Tibial artery (tissue), 4 donors: ENCODE results near the gene NPC1.

Experiments
- DNase-seq, 2 donors: peaks; one replicate each; pipeline ENCODE4 v3.0.0-alpha.2; 2019
- H3K27ac ChIP-seq, 2 donors: fragments of 200-600 bp; sonication (generic) in 1 of 2; 1 replicate in 1 of 2; 2 replicates in 1 of 2; pipeline ENCODE4 v1.5.1; 2018 to 2019; ENCODE audit warnings: mild to moderate bottlenecking in 1 of 2
- H3K27me3 ChIP-seq, 2 donors: fragments of 200-600 bp; sonication (generic) in 1 of 2; one replicate each; pipeline versions ENCODE4 v1.5.1 to v1.6.0; 2016 to 2019
- H3K36me3 ChIP-seq, 3 donors: fragments of 200-600 bp; sonication (generic) in 2 of 3; one replicate each; pipeline ENCODE4 v1.5.1; 2016 to 2019; ENCODE audit warnings: mild to moderate bottlenecking in 2 of 3
- H3K4me1 ChIP-seq, 4 donors: fragments of 200-600 bp; sonication (generic) in 2 of 4; 1 replicate in 3 of 4; 2 replicates in 1 of 4; pipeline ENCODE4 v1.5.1; 2016 to 2019
- H3K4me3 ChIP-seq, 2 donors: fragments of 200-600 bp; sonication (generic) in 1 of 2; 1 replicate in 1 of 2; 2 replicates in 1 of 2; pipeline ENCODE4 v1.5.1; 2018 to 2019; ENCODE audit warnings: mild to moderate bottlenecking in 2 of 2
- H3K9me3 ChIP-seq, 3 donors: fragments of 200-600 bp; sonication (generic) in 1 of 3; one replicate each; pipeline ENCODE4 v1.5.1; 2016 to 2019
- CTCF ChIP-seq, 2 experiments: fragments of 200-600 bp in 1 of 2; fragments of 450-650 bp in 1 of 2; IDR thresholded peaks; one replicate each; pipeline ENCODE4 v1.5.1; 2017 to 2019; ENCODE audit warnings: antibody characterized with exemption in 2 of 2, mild to moderate bottlenecking in 1 of 2, moderate library complexity in 1 of 2
- intact Hi-C: fragments of 100-400 bp; cut with DNase I; formaldehyde crosslinking; loops from one replicate; pipeline ENCODE4 v1.15.0; 2023; ENCODE audit warnings: low total_unique reads

NPC1 gene

GRCh38 chr18:23631746-23632145 is 45.4 kb upstream of the NPC1 start:
- intact Hi-C loops: no loop called here
- Histone ChIP-seq H3K9me3 (no peaks in the 10 kb centered on the region), H3K4me3 (no peak overlapping the region), H3K4me1 (peaks cover 0 to 13% (median 0%) of the 10 kb centered on the region in 4 donors), H3K36me3 (no peaks in the 10 kb centered on the region), H3K27ac (no peak overlapping the region), H3K27me3 (no peaks in the 10 kb centered on the region)
- no peak for TF ChIP-seq CTCF (IDR thresholded peaks at IDR 0.05)
- no peak for DNase-seq

GRCh38 chr18:23631312-23631711 is 45.0 kb upstream of the NPC1 start:
- intact Hi-C loops: no loop called here
- Histone ChIP-seq H3K4me1 (peaks cover 0 to 14% (median 0%) of the 10 kb centered on the region in 4 donors), H3K9me3 (no peaks in the 10 kb centered on the region), H3K4me3 (no peak overlapping the region), H3K36me3 (no peaks in the 10 kb centered on the region), H3K27me3 (no peaks in the 10 kb centered on the region), H3K27ac (no peak overlapping the region)
- DNase-seq: no peak
- no peak for TF ChIP-seq CTCF (IDR thresholded peaks at IDR 0.05)

GRCh38 chr18:23629444-23629946 is 43.2 kb upstream of the NPC1 start:
- Histone ChIP-seq H3K36me3 (no peaks in the 10 kb centered on the region), H3K9me3 (no peaks in the 10 kb centered on the region), H3K4me1 (peaks cover 0 to 14% (median 0%) of the 10 kb centered on the region in 4 donors), H3K4me3 (no peak overlapping the region), H3K27ac (no peak overlapping the region), H3K27me3 (no peaks in the 10 kb centered on the region)
- intact Hi-C loops: loop anchor here (10.0 kb wide), 2 partner anchors 55 to 295 kb away; partner anchors contain the start of gene LAMA3
- DNase-seq: no peak
- no peak for TF ChIP-seq CTCF (IDR thresholded peaks at IDR 0.05)

GRCh38 chr18:23627970-23628369 is 41.7 kb upstream of the NPC1 start:
- intact Hi-C loops: loop anchor here (10.0 kb wide), 2 partner anchors 57 to 297 kb away; partner anchors contain the start of gene LAMA3
- Histone ChIP-seq H3K27me3 (no peaks in the 10 kb centered on the region), H3K27ac (no peak overlapping the region), H3K4me3 (no peak overlapping the region), H3K36me3 (no peaks in the 10 kb centered on the region), H3K9me3 (no peaks in the 10 kb centered on the region), H3K4me1 (peaks cover 0 to 14% (median 0%) of the 10 kb centered on the region in 4 donors)
- TF ChIP-seq CTCF (IDR thresholded peaks at IDR 0.05): no peak
- DNase-seq: no peak

- intact Hi-C loops: loop anchor here (10.0 kb wide), 2 partner anchors 57 to 297 kb away; partner anchors contain the start of gene LAMA3
- no peak for TF ChIP-seq CTCF (IDR thresholded peaks at IDR 0.05)
- Histone ChIP-seq H3K4me1 (peaks cover 0 to 14% (median 0%) of the 10 kb centered on the region in 4 donors), H3K9me3 (no peaks in the 10 kb centered on the region), H3K4me3 (no peak overlapping the region), H3K27ac (no peak overlapping the region), H3K27me3 (no peaks in the 10 kb centered on the region), H3K36me3 (no peaks in the 10 kb centered on the region)
- DNase-seq: no peak
Observed at GRCh38 chr18:23627321-23627720, 41.0 kb upstream of the NPC1 start.
